HUES6 (cell line): ENCODE results near the gene VEGFC.

ENCODE experiments used
- H3K27ac ChIP-seq: 2 replicates; pipeline ENCODE4 v1.7.0; 2013; ENCODE audit warnings: low read depth, mild to moderate bottlenecking, low read length, inconsistent platforms
- H3K27me3 ChIP-seq: 2 replicates; pipeline ENCODE4 v1.6.1; 2013; ENCODE audit warnings: low read length; ENCODE audit not compliant: control insufficient read depth, insufficient read depth
- H3K36me3 ChIP-seq: 2 replicates; pipeline ENCODE4 v1.6.1; 2013; ENCODE audit warnings: low read length; ENCODE audit not compliant: control insufficient read depth, insufficient read depth
- H3K4me1 ChIP-seq: 2 replicates; pipeline ENCODE4 v1.6.1; 2013; ENCODE audit warnings: low read length; ENCODE audit not compliant: control insufficient read depth, insufficient read depth
- H3K4me3 ChIP-seq: 2 replicates; pipeline ENCODE4 v1.5.1; 2013; ENCODE audit warnings: low read depth, low read length
- H3K9ac ChIP-seq: one replicate; pipeline ENCODE4 v1.6.1; 2013; ENCODE audit warnings: mild to moderate bottlenecking, low read length
- H3K9me3 ChIP-seq: 2 replicates; pipeline ENCODE4 v1.6.1; 2013; ENCODE audit warnings: low read depth, low read length; ENCODE audit not compliant: control insufficient read depth, insufficient read depth

The VEGFC gene

GRCh38 chr4:176676901-176677300 lies 115.8 kb downstream of the VEGFC start:
- no peak overlapping the region for H3K27ac ChIP-seq
- H3K36me3 ChIP-seq = no peaks in the 10 kb centered on the region
- no peaks in the 10 kb centered on the region for H3K27me3 ChIP-seq
- H3K9ac ChIP-seq = no peak overlapping the region
- no peak overlapping the region for H3K4me3 ChIP-seq
- H3K4me1 ChIP-seq = no peaks in the 10 kb centered on the region
- no peaks in the 10 kb centered on the region for H3K9me3 ChIP-seq

GRCh38 chr4:176675810-176676209 lies 116.9 kb downstream of the VEGFC start:
- Histone ChIP-seq H3K27ac (no peak overlapping the region), H3K27me3 (no peaks in the 10 kb centered on the region), H3K9ac (no peak overlapping the region), H3K4me1 (no peaks in the 10 kb centered on the region), H3K4me3 (no peak overlapping the region), H3K36me3 (no peaks in the 10 kb centered on the region), H3K9me3 (no peaks in the 10 kb centered on the region)

DNA sequence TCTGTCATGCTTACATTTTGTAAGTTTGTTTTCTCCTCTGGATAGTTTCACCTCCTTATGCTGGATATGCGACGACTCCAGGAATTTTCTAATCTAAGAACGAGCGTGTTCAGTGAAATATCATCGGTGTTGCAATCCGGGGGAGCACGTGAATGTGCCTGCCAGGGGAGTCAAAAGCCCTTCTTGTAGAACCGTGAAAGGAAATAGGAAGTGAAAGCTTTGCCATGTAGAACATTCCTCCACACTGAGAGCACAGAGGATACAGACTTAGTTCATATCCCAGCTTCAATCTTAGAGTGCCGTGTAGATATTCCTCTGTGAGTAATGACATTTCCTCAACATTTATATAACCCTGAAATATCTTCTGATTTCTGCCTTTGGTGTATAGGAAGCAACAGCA lies 121.2 kb downstream of the VEGFC start:
- Histone ChIP-seq H3K9me3 (no peaks in the 10 kb centered on the region), H3K4me1 (no peaks in the 10 kb centered on the region), H3K4me3 (no peak overlapping the region), H3K36me3 (no peaks in the 10 kb centered on the region), H3K27ac (no peak overlapping the region), H3K27me3 (no peaks in the 10 kb centered on the region), H3K9ac (no peak overlapping the region)

DNA sequence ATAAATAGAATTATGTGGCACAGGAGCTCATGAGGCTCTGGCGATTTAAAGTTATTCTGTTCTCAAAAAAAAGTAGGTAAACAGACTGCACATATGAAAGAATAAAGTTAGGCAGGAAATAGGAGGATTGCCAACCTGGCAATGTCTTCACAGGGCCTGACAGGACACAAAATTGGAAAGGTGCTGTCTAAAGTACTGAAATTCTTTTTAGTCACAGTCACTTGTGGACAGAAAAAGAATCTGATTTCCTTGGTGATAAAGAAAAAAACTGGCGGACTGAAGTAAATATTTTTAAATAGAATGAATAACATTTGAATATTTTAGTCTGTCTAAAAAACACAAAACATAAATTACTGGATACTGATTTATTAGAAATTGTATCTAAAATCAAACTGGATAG lies 124.4 kb downstream of the VEGFC start:
- Histone ChIP-seq H3K27ac (no peak overlapping the region), H3K4me1 (no peaks in the 10 kb centered on the region), H3K27me3 (no peaks in the 10 kb centered on the region), H3K9me3 (no peaks in the 10 kb centered on the region), H3K9ac (no peak overlapping the region), H3K36me3 (no peaks in the 10 kb centered on the region), H3K4me3 (no peak overlapping the region)

DNA sequence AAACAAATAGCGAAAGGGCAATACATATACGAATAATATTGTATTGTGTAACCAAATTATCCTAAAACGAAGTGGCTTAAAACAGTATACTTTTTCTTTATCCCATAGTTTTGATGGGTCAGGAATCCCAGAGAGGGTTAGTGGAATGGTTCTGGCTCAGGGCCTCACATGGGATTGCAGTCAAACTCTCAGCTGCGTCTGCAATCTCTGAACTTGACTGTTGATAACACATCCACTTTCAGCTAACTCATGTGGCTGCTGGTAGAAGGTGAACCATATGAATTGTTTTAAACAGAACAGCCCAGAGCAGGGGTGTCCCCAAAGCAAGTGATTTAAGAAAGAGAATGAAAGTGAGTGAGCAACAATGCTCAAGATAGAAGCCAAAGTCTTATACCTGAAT lies 127.8 kb downstream of the VEGFC start:
- Histone ChIP-seq H3K4me1 (no peaks in the 10 kb centered on the region), H3K9ac (no peak overlapping the region), H3K36me3 (no peaks in the 10 kb centered on the region)

DNA sequence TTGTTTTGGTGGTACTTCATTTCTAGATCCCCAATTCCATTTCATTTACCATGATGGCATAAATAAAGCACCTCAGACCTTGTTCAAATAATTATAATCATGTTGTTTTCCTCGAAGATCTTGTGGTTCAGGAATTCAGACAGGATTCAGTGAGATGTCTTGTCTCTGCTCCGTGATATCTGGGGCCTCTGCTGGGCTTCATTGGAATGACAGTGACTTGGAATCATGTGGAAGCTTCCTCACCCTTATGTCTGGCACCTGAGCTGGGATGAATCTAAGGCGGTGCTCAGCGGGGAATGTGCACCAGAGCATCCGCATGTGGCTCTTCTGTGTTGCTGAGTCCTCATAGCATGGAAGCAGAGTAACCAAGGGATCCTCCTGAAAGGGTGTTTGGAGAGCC lies 132.2 kb downstream of the VEGFC start:
- no peaks in the 10 kb centered on the region for H3K36me3 ChIP-seq
- no peak overlapping the region for H3K27ac ChIP-seq
- H3K9me3 ChIP-seq = no peaks in the 10 kb centered on the region
- H3K4me1 ChIP-seq = no peaks in the 10 kb centered on the region
- no peak overlapping the region for H3K9ac ChIP-seq
- H3K27me3 ChIP-seq = no peaks in the 10 kb centered on the region
- H3K4me3 ChIP-seq = no peak overlapping the region

More for the DNA sequence above, 127.8 kb downstream of the VEGFC start:
- Histone ChIP-seq H3K27ac (no peak overlapping the region), H3K9me3 (no peaks in the 10 kb centered on the region), H3K27me3 (no peaks in the 10 kb centered on the region), H3K4me3 (no peak overlapping the region)

GRCh38 chr4:176656108-176656507 lies 136.6 kb downstream of the VEGFC start:
- no peak overlapping the region for H3K4me3 ChIP-seq
- H3K27ac ChIP-seq = no peak overlapping the region
- H3K9me3 ChIP-seq = no peaks in the 10 kb centered on the region
- H3K36me3 ChIP-seq = no peaks in the 10 kb centered on the region
- no peaks in the 10 kb centered on the region for H3K27me3 ChIP-seq
- no peaks in the 10 kb centered on the region for H3K4me1 ChIP-seq
- no peak overlapping the region for H3K9ac ChIP-seq

DNA sequence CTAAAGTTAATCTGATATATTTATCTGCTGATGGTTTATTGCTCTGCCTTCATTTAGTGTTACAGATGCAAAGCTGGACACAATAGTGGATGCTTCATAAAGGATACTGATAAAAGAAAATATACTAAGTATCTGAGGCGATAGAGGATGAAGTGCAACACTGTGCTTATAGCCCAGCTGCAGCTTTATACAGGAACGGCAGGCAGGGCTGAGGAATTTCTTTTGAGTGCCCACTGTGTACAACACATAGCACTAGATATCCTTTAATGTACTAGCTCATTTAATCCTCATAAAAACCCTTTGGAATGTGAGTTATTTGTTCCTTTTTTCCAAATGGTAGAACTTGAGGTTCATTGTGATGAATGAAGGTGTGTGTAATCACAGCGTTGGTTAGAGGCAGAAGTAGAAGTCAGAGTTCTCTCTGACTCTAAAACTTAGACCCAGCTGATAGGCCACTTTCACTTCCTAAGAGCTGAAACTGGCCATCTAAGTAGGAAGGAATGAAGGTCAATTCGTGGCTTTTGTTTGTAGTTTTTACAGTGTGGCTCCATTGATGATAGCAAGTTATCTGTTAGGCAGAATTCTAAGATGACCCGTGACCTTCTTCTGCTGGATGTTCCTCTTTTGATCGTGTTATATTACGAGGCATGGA lies 138.0 kb downstream of the VEGFC start:
- Histone ChIP-seq H3K9me3 (no peaks in the 10 kb centered on the region), H3K27ac (no peak overlapping the region), H3K36me3 (no peaks in the 10 kb centered on the region), H3K27me3 (no peaks in the 10 kb centered on the region), H3K4me3 (no peak overlapping the region), H3K9ac (no peak overlapping the region), H3K4me1 (no peaks in the 10 kb centered on the region)

DNA sequence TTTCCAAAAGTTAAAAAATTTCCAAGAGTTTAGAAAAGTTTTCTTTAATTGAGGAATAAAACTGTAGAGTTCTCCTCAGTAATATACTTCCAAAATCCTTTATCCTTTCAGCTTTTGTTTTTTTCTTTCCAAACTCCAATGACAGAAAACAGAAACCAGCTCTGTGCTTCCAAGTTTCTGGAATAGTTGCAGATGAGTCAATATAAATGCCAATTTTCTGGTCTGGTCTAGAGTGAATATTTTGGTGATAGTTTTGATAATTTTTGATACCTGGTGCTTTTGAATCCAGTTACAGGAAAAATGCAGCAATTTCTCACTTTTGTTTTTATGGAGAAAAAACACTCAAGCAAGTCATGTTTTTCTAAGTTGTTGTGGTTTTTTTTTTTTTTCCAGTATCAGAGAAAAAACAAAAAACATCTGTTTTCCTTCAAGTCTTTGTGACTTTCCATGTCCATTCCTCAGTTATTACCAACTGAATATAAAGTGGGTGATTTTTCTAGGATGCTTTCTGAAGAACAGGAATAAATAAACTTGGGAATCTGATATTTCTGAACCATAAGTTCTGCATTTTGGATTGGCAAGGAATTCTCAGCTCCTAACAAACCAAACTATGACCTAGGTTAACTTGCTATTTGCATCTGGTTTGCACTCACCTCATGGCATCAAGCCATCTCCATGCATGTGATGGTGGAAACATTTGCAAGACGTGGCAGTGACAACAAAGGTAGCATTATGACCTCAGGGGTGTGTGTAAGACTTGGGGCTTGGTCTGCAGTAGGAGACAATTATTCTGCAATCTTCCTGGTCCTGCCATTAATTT lies 139.1 kb downstream of the VEGFC start:
- Histone ChIP-seq H3K27me3 (no peaks in the 10 kb centered on the region), H3K27ac (no peak overlapping the region), H3K9me3 (no peaks in the 10 kb centered on the region), H3K4me3 (no peak overlapping the region), H3K9ac (no peak overlapping the region), H3K36me3 (no peaks in the 10 kb centered on the region), H3K4me1 (no peaks in the 10 kb centered on the region)

- no peak overlapping the region for H3K27ac ChIP-seq
- no peak overlapping the region for H3K9ac ChIP-seq
- no peaks in the 10 kb centered on the region for H3K36me3 ChIP-seq
- H3K4me1 ChIP-seq = no peaks in the 10 kb centered on the region
- no peaks in the 10 kb centered on the region for H3K9me3 ChIP-seq
- no peaks in the 10 kb centered on the region for H3K27me3 ChIP-seq
- H3K4me3 ChIP-seq = no peak overlapping the region
These were observed 146.4 kb downstream of the VEGFC start for GRCh38 chr4:176646311-176646710.

- H3K9ac ChIP-seq = no peak overlapping the region
- H3K27me3 ChIP-seq = no peaks in the 10 kb centered on the region
- no peaks in the 10 kb centered on the region for H3K36me3 ChIP-seq
- H3K9me3 ChIP-seq = no peaks in the 10 kb centered on the region
- no peak overlapping the region for H3K4me3 ChIP-seq
- no peak overlapping the region for H3K27ac ChIP-seq
- no peaks in the 10 kb centered on the region for H3K4me1 ChIP-seq
These were observed 147.3 kb downstream of the VEGFC start for GRCh38 chr4:176645246-176645960.
